Caco-2 (cell line): ENCODE measurements around the gene VPS13C. TPM values are rescaled to one million over a fixed set of nuclear protein-coding genes. Genes with fewer than 3 reads are reported as not detected.

ENCODE experiments used
- BruUV-seq: library from RNA; stranded (reverse); fragments of 400-500 nt; replicated peaks from 2 replicates; lab custom pipeline; 2021; lab: Mats Ljungman, UMichigan
- CTCF ChIA-PET: fragments of 300-600 bp; sonication (Branson Sonifier 250); formaldehyde crosslinking; loops from one replicate; lab custom pipeline; 2022; ENCODE audit warnings: antibody characterized with exemption; lab: Charles Lee
- POLR2A ChIA-PET: fragments of 300-600 bp; sonication (Branson Sonifier 250); formaldehyde crosslinking; loops from one replicate; lab custom pipeline; 2022; ENCODE audit warnings: antibody characterized with exemption; lab: Charles Lee
- DNase-seq, 2 experiments: peaks; one replicate each; pipeline versions ENCODE4 v3.0.0 to v3.0.0-alpha.2; 2020 to 2022
- H3K27me3 ChIP-seq: replicated peaks from 2 replicates; pipeline ENCODE4 v1.6.0; 2011; ENCODE audit warnings: low read length; ENCODE audit not compliant: control insufficient read depth, insufficient read depth
- H3K36me3 ChIP-seq: 2 replicates; pipeline ENCODE4 v1.5.1; 2011; ENCODE audit warnings: low read length; ENCODE audit not compliant: control insufficient read depth, insufficient read depth
- H3K4me1 ChIP-seq: fragments of 250-450 bp; sonication (Bioruptor Pico); 2 replicates; pipeline ENCODE4 v1.5.1; 2020; ENCODE audit warnings: mild to moderate bottlenecking
- H3K4me3 ChIP-seq: 2 replicates; pipeline ENCODE4 v1.5.1; 2011; ENCODE audit warnings: low read depth, mild to moderate bottlenecking, control low read depth, low read length
- H3K9me3 ChIP-seq: fragments of 250-450 bp; sonication (Bioruptor Pico); 2 replicates; pipeline ENCODE4 v1.5.1; 2020; ENCODE audit warnings: mild to moderate bottlenecking, moderate library complexity
- H3K27ac Mint-ChIP-seq: one replicate; pipeline ENCODE4 v1.8.0; 2022; ENCODE audit warnings: mixed read lengths; ENCODE audit not compliant: unreplicated experiment
- H3K27me3 Mint-ChIP-seq: one replicate; pipeline ENCODE4 v1.8.0; 2022; ENCODE audit warnings: mixed read lengths; ENCODE audit not compliant: insufficient read depth, unreplicated experiment
- H3K36me3 Mint-ChIP-seq: one replicate; pipeline ENCODE4 v1.8.0; 2022; ENCODE audit warnings: mild to moderate bottlenecking, mixed read lengths; ENCODE audit not compliant: insufficient read depth, unreplicated experiment
- H3K4me1 Mint-ChIP-seq: one replicate; pipeline ENCODE4 v1.8.0; 2022; ENCODE audit warnings: low read depth, mixed read lengths; ENCODE audit not compliant: unreplicated experiment
- H3K4me3 Mint-ChIP-seq: one replicate; pipeline ENCODE4 v1.8.0; 2022; ENCODE audit warnings: mild to moderate bottlenecking, moderate library complexity, mixed read lengths; ENCODE audit not compliant: unreplicated experiment
- H3K9me3 Mint-ChIP-seq: one replicate; pipeline ENCODE4 v1.8.0; 2022; ENCODE audit warnings: mixed read lengths; ENCODE audit not compliant: unreplicated experiment
- intact Hi-C: fragments of 100-400 bp; cut with micrococcal nuclease; formaldehyde crosslinking; loops from one replicate; pipeline ENCODE4 v1.10.0; 2022; ENCODE audit not compliant: unreplicated experiment
- total RNA-seq: library from RNA; stranded (reverse); gene quantifications from 2 replicates; pipeline ENCODE4 v1.2.3, GENCODE V29; 2022
- TF ChIP-seq, protein P1 (sequence below), 2 experiments: fragments of 200-600 bp in 1 of 2; IDR thresholded peaks; 1 replicate in 1 of 2; 2 replicates in 1 of 2; pipeline versions ENCODE4 v1.5.1 to v1.8.0; 2011 to 2022; ENCODE audit warnings: antibody characterized with exemption in 1 of 2, control low read depth in 1 of 2, inconsistent platforms in 1 of 2, low read depth in 1 of 2, low read length in 1 of 2, mild to moderate bottlenecking in 1 of 2, moderate library complexity in 1 of 2; ENCODE audit not compliant: insufficient read depth in 1 of 2, severe bottlenecking in 1 of 2, unreplicated experiment in 1 of 2

Gene VPS13C
- total RNA-seq, 1 experiment from 2014 or later: 42.4 TPM

DNA sequence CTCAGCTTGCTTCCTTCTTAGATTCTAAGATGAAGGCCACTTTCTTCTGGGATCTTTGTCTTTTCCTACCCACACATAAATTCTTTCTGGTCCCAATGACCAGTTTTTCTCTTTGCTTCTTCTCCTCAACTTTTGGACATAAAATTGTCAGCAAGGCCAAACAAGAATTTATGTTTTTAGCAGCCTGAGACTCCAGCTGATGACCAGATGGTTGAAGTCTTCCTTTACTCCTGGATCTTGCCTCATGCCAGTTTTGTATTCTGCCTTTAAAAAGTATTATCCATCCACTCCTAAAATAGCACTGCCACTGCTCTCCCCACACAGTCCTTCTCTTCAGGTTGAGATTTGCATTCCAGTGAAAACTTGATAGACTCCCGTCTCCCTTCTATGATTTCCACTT, 236.0 kb downstream of the VPS13C start:
- no peak for DNase-seq
- H3K27me3 Mint-ChIP-seq: peaks cover 19% of the 10 kb centered on the region
- H3K4me3 ChIP-seq: no peak overlapping the region
- H3K4me3 Mint-ChIP-seq: no peak overlapping the region
- ChIA-PET POLR2A (no interaction called here), CTCF (no interaction called here)
- intact Hi-C loops: no loop called here
- no peaks in the 10 kb centered on the region for H3K4me1 Mint-ChIP-seq
- no peaks in the 10 kb centered on the region for H3K4me1 ChIP-seq
- no peaks in the 10 kb centered on the region; the same call in 1 of the 2 replicates for H3K27me3 ChIP-seq
- no peaks in the 10 kb centered on the region for H3K36me3 ChIP-seq
- H3K9me3 Mint-ChIP-seq: no peaks in the 10 kb centered on the region
- no peak overlapping the region for H3K27ac Mint-ChIP-seq
- H3K9me3 ChIP-seq: no peaks in the 10 kb centered on the region
- H3K36me3 Mint-ChIP-seq: no peaks in the 10 kb centered on the region
- TF ChIP-seq, protein P1, sequence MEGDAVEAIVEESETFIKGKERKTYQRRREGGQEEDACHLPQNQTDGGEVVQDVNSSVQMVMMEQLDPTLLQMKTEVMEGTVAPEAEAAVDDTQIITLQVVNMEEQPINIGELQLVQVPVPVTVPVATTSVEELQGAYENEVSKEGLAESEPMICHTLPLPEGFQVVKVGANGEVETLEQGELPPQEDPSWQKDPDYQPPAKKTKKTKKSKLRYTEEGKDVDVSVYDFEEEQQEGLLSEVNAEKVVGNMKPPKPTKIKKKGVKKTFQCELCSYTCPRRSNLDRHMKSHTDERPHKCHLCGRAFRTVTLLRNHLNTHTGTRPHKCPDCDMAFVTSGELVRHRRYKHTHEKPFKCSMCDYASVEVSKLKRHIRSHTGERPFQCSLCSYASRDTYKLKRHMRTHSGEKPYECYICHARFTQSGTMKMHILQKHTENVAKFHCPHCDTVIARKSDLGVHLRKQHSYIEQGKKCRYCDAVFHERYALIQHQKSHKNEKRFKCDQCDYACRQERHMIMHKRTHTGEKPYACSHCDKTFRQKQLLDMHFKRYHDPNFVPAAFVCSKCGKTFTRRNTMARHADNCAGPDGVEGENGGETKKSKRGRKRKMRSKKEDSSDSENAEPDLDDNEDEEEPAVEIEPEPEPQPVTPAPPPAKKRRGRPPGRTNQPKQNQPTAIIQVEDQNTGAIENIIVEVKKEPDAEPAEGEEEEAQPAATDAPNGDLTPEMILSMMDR (IDR thresholded peaks at IDR 0.05; ENCODE audit: insufficient read depth in 1 of 2, low read depth in 1 of 2, low read length in 1 of 2, severe bottlenecking in 1 of 2, unreplicated experiment in 1 of 2): no peak
- BruUV-seq: no TSS peak

DNA sequence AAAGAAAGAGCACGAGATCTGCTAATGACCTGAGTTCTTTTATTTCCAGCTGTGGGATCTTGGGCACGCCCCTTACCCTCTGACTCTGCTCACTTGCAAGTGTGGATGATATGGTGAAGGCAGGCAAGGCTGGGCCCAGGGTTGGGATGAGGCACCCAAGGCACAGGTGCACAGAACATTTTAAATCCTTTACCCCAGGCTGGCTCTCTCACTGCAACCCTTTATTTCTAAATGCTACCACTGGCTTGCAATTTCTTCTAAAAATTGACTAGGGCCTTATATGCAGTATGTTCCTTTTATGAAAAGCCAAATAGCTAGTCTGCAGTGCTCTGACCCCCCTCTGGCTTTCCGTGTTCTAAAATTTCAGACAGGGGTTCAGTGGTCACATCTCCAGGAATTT, 237.7 kb downstream of the VPS13C start:
- TF ChIP-seq, protein P1 (IDR thresholded peaks at IDR 0.05; ENCODE audit: insufficient read depth in 1 of 2, low read depth in 1 of 2, low read length in 1 of 2, severe bottlenecking in 1 of 2, unreplicated experiment in 1 of 2): no peak
- H3K9me3 ChIP-seq: no peaks in the 10 kb centered on the region
- Mint-ChIP-seq H3K27ac (no peak overlapping the region), H3K27me3 (peaks cover 22% of the 10 kb centered on the region), H3K4me3 (no peak overlapping the region), H3K4me1 (no peaks in the 10 kb centered on the region), H3K9me3 (no peaks in the 10 kb centered on the region), H3K36me3 (no peaks in the 10 kb centered on the region)
- H3K27me3 ChIP-seq: no peaks in the 10 kb centered on the region; the same call in 1 of the 2 replicates
- intact Hi-C loops: no loop called here
- H3K4me3 ChIP-seq: no peak overlapping the region
- no peak for DNase-seq
- CTCF ChIA-PET: interaction anchor here (0.6 kb wide), 1 partner anchor 12 kb away, joined by 3 read pairs; no protein-coding TSS in a partner anchor
- no peaks in the 10 kb centered on the region for H3K4me1 ChIP-seq
- POLR2A ChIA-PET: no interaction called here
- no peaks in the 10 kb centered on the region for H3K36me3 ChIP-seq
- no TSS peak for BruUV-seq

DNA sequence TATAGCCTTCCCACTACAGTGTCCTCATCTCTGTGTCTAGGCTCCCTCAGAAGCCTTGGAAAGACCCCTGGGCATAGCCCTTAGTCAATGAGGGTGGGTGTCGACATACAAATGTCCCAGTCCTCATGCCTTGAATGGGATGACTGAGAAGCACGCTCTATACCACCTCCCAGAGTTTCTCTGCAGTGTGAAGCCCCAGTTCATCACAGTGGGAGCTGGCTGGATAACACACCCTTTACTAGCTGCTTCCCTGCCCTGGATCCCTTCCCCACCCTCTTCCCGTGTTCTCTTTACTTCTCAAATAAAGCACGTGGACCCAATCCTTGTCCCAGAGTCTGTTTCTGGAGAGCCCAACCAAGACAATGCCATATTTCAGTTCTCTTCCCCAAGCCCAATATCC, 239.3 kb downstream of the VPS13C start:
- TF ChIP-seq, protein P1 (IDR thresholded peaks at IDR 0.05; ENCODE audit: insufficient read depth in 1 of 2, low read depth in 1 of 2, low read length in 1 of 2, severe bottlenecking in 1 of 2, unreplicated experiment in 1 of 2): no peak
- H3K9me3 ChIP-seq: no peaks in the 10 kb centered on the region
- no peaks in the 10 kb centered on the region for H3K4me1 Mint-ChIP-seq
- intact Hi-C loops: no loop called here
- H3K4me3 ChIP-seq: no peak overlapping the region
- CTCF ChIA-PET: no interaction called here
- BruUV-seq: no TSS peak
- H3K27me3 ChIP-seq: no peaks in the 10 kb centered on the region; the same call in 1 of the 2 replicates
- H3K9me3 Mint-ChIP-seq: no peaks in the 10 kb centered on the region
- H3K4me3 Mint-ChIP-seq: no peak overlapping the region
- POLR2A ChIA-PET: no interaction called here
- H3K27ac Mint-ChIP-seq: no peak overlapping the region
- peaks cover 27% of the 10 kb centered on the region for H3K27me3 Mint-ChIP-seq
- H3K36me3 Mint-ChIP-seq: no peaks in the 10 kb centered on the region
- no peaks in the 10 kb centered on the region for H3K36me3 ChIP-seq
- no peak for DNase-seq
- H3K4me1 ChIP-seq: no peaks in the 10 kb centered on the region
